SJCRH30 (cell line): ENCODE measurements around the gene SMS. TPM values are rescaled to one million over a fixed set of nuclear protein-coding genes. Genes with fewer than 3 reads are reported as not detected.

Experiments
- total RNA-seq: library from RNA; depleted of rRNA; stranded (reverse); fragments of >200 nt; shearing (Covaris generic); gene quantifications from 2 replicates; pipeline ENCODE4 v1.2.3, GENCODE V29; 2014; rRNA removed

The SMS gene
- total RNA-seq, 1 experiment from 2014 or later, result 196 TPM

Other genes with a start within 250 kb of the SMS start
- 13.1 and 16.8 TPM in 2 replicates for gene SMPX, start 182.6 kb upstream of the SMS start, total RNA-seq
- 14.0 and 14.6 TPM in 2 replicates for gene MBTPS2, start 101.1 kb upstream of the SMS start, total RNA-seq
- 1.6 and 3.4 TPM in 2 replicates for gene YY2, start 84.7 kb upstream of the SMS start, total RNA-seq
- gene PHEX, start 91.6 kb downstream of the SMS start, total RNA-seq, result 0.73 and 1.1 TPM in 2 replicates